Measurements from ENCODE around the gene SURF2.
"Not testable (repeated sequence)": the region's sequence is repeated elsewhere in the genome, so short reads cannot be mapped to it uniquely, and the experiment has no call there.

Gene SURF2

GRCh38 chr9:133321411-133321935 is 34.9 kb upstream of the SURF2 start:
- no peaks in the 10 kb centered on the region; the same call in 1 of the 2 replicates for H3K27me3 ChIP-seq (replicated peaks; ENCODE audit: control insufficient read depth, insufficient read depth, low read length)
- no peak for TF ChIP-seq CTCF (IDR thresholded peaks at IDR 0.05; ENCODE audit: insufficient read depth, low read length, poor library complexity, severe bottlenecking)
- no peak overlapping the region for H3K4me3 ChIP-seq (replicated peaks; ENCODE audit: low read depth, low read length)
- H3K36me3 ChIP-seq (ENCODE audit: control insufficient read depth, insufficient read depth, low read length) = no peaks in the 10 kb centered on the region
- DNase-seq (ENCODE audit: extremely low read depth, insufficient read length) = no peak

GRCh38 chr9:133322701-133323100 is 33.6 kb upstream of the SURF2 start:
- TF ChIP-seq CTCF (IDR thresholded peaks at IDR 0.05; ENCODE audit: insufficient read depth, low read length, poor library complexity, severe bottlenecking) = no peak
- DNase-seq (ENCODE audit: extremely low read depth, insufficient read length) = no peak
- Histone ChIP-seq H3K4me3 (replicated peaks; ENCODE audit: low read depth, low read length) (no peak overlapping the region), H3K27me3 (replicated peaks; ENCODE audit: control insufficient read depth, insufficient read depth, low read length) (no peaks in the 10 kb centered on the region; the same call in 1 of the 2 replicates), H3K36me3 (ENCODE audit: control insufficient read depth, insufficient read depth, low read length) (no peaks in the 10 kb centered on the region)

- H3K36me3 ChIP-seq (ENCODE audit: control insufficient read depth, insufficient read depth, low read length) = no peaks in the 10 kb centered on the region
- no peak overlapping the region for H3K4me3 ChIP-seq (replicated peaks; ENCODE audit: low read depth, low read length)
- no peaks in the 10 kb centered on the region; the same call in 1 of the 2 replicates for H3K27me3 ChIP-seq (replicated peaks; ENCODE audit: control insufficient read depth, insufficient read depth, low read length)
- TF ChIP-seq CTCF (IDR thresholded peaks at IDR 0.05; ENCODE audit: insufficient read depth, low read length, poor library complexity, severe bottlenecking) = no peak
- DNase-seq (ENCODE audit: extremely low read depth, insufficient read length) = no peak
These were observed 33.1 kb upstream of the SURF2 start for GRCh38 chr9:133323211-133323610.

GRCh38 chr9:133323991-133324703 is 32.2 kb upstream of the SURF2 start:
- H3K4me3 ChIP-seq (replicated peaks; ENCODE audit: low read depth, low read length) = no peak overlapping the region
- H3K36me3 ChIP-seq (ENCODE audit: control insufficient read depth, insufficient read depth, low read length) = no peaks in the 10 kb centered on the region
- no peak for TF ChIP-seq CTCF (IDR thresholded peaks at IDR 0.05; ENCODE audit: insufficient read depth, low read length, poor library complexity, severe bottlenecking)
- no peaks in the 10 kb centered on the region; the same call in 1 of the 2 replicates for H3K27me3 ChIP-seq (replicated peaks; ENCODE audit: control insufficient read depth, insufficient read depth, low read length)
- no peak for DNase-seq (ENCODE audit: extremely low read depth, insufficient read length)

GRCh38 chr9:133327021-133327420 is 29.3 kb upstream of the SURF2 start:
- not testable (repeated sequence) for H3K27me3 ChIP-seq (replicated peaks; ENCODE audit: control insufficient read depth, insufficient read depth, low read length); H3K4me3 ChIP-seq (replicated peaks; ENCODE audit: low read depth, low read length); DNase-seq (ENCODE audit: extremely low read depth, insufficient read length); H3K36me3 ChIP-seq (ENCODE audit: control insufficient read depth, insufficient read depth, low read length)

- Histone ChIP-seq H3K36me3 (ENCODE audit: control insufficient read depth, insufficient read depth, low read length) (peaks cover 16% of the 10 kb centered on the region), H3K27me3 (replicated peaks; ENCODE audit: control insufficient read depth, insufficient read depth, low read length) (no peaks in the 10 kb centered on the region), H3K4me3 (replicated peaks; ENCODE audit: low read depth, low read length) (no peak overlapping the region)
- TF ChIP-seq CTCF (IDR thresholded peaks at IDR 0.05; ENCODE audit: insufficient read depth, low read length, poor library complexity, severe bottlenecking) = no peak
- no peak for DNase-seq (ENCODE audit: extremely low read depth, insufficient read length)
These were observed 28.4 kb upstream of the SURF2 start for GRCh38 chr9:133327834-133328484.

Data from GM06990 (cell line).